Measurements from ENCODE around the gene ACAA1.
"Not testable (repeated sequence)": the region's sequence is repeated elsewhere in the genome, so short reads cannot be mapped to it uniquely, and the experiment has no call there.

ACAA1 gene

DNA sequence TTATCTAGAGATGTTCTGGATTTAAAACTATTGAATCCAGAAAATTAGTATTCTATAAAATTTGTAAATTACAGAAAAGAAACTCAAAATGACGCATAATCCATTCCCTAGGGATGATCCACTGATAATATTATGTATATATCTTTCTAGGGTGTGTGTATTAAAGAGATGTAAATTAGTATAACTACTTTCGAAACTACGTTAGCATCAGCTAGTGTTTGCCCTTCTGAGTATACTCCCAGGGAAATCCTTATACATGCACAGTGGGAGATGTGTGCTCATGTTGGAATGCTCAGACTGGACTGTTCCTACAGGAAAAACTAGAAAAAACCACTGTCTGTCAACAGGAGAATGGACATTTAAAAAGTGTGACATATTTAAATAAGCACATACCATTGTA lies 36.4 kb downstream of the ACAA1 start:
- no peak for DNase-seq

DNA sequence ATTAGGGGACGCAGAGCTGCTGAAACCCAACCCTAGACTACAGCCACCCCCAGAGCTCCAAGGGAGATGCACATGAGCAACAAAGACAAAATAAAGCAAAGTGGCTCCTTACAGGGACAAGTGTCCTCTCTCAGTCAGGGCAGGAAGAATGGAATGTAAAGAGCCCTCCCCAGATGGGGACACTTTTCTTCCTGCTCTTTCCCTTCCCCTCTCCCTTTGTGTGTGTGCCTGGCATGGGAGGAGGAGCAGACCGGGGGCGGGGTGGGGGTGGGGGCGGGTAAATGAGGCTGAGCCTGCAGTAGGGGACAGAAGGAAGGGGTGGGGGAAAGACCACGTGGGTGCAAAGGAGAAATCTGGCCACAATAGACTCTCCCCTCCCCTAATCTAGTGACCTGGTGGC lies 37.4 kb downstream of the ACAA1 start:
- DNase-seq = no peak

GRCh38 chr3:38098376-38098723 lies 38.6 kb downstream of the ACAA1 start:
- DNase-seq = no peak

- no peak for DNase-seq
Measured at GRCh38 chr3:38097446-38098375, 39.2 kb downstream of the ACAA1 start.

GRCh38 chr3:38095669-38096483 lies 41.1 kb downstream of the ACAA1 start:
- no peak for DNase-seq

- no peak for DNase-seq
Measured at GRCh38 chr3:38094999-38095398, 41.9 kb downstream of the ACAA1 start.

- no peak for DNase-seq
Measured at GRCh38 chr3:38090453-38090852, 46.5 kb downstream of the ACAA1 start.

DNA sequence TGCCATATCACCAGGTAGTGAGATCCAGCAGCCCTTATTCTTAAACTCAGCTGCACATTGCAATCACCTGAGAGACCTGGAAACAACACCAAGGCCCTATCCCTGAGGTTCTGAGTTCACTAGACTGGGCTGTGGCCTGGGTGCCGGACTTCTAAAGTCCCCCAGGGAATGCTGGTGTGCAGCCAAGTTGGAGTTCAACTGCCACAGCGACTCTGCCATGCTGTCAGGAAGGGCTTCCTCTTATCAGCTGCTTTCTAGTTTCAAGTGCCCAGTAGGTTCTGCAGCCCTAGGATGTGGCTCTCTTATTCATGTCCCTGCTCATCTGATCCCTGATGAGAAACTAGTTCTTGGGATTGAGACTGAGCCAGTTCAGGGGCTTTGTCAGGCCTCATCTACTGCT lies 47.8 kb downstream of the ACAA1 start:
- no peak for DNase-seq

GRCh38 chr3:38088126-38089078 lies 48.5 kb downstream of the ACAA1 start:
- no peak for DNase-seq

GRCh38 chr3:38087278-38087677 lies 49.6 kb downstream of the ACAA1 start:
- not testable (repeated sequence) for DNase-seq

DNA sequence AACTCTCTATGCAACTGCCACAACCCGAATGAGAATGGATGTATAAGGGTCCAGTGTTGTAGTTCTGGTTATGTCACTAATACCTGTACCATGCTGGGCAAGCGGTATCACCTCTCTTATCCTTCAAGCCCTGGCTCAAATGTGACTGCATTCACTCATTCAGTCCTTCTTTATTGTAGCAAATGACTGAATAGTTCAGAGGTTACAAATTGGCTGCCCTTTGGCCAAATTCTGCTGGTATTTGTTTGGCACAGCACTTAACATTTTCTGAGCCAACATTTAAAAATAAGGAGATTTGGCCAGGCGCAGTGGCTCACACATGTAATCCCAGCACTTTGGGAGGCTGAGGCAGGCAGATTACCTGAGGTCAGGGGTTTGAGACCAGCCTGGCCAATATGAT lies 50.4 kb downstream of the ACAA1 start:
- DNase-seq = no peak

GRCh38 chr3:38085943-38086324 lies 51.0 kb downstream of the ACAA1 start:
- DNase-seq = no peak

GRCh38 chr3:38085311-38085942 lies 51.5 kb downstream of the ACAA1 start:
- DNase-seq = no peak

GRCh38 chr3:38084334-38085310 lies 52.3 kb downstream of the ACAA1 start:
- DNase-seq = no peak

DNA sequence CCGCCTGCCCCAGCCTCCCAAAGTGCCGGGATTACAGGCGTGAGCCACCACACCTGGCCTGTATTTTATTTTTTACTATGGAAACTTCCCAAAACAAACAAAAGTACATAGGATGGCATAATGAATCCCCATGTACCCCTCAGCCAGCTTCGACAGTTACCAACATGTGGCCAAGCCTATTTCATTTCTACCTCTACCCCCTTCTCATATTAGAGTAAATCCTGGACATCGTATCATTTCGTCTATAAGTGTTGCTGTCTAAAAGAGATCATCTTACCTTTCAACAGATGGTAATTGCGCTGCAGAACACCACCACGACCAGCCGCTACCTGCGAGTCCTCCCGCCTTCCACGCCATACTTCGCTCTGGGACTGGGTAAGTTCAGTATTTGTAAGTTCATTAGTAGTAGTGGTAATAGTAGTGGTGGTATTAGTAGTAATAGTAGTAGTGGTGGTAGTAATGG lies 53.0 kb downstream of the ACAA1 start:
- DNase-seq = no peak

DNA sequence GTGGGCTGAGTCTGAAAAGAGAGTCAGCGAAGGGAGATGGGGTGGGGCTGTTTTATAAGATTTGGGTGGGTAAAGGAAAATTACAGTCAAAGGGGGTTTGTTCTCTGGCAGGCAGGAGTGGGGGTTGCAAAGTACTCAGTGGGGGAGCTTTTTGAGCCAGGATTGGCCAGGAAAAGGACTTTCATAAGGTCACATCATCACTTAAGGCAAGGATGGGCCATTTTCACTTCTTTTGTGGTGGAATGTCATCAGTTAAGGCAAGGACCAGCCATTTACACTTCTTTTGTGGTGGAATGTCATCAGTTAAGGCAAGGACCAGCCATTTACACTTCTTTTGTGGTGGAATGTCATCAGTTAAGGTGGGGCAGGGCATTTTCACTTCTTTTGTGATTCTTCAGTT lies 53.7 kb downstream of the ACAA1 start:
- DNase-seq = not testable (repeated sequence)

DNA sequence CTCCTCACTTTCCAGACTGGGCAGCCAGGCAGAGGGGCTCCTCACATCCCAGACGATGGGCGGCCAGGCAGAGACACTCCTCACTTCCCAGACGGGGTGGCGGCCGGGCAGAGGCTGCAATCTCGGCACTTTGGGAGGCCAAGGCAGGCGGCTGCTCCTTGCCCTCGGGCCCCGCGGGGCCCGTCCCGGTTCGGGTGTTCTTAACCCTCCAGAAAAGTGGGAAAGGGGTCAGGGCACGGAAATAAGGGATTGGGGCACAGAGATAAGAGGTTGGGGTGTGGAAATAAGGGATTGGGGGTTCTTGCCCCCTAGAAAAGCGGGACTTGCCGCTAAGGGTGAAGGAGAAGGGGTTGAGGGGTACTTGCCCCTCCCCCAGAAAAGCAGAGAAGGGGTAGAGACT lies 54.6 kb downstream of the ACAA1 start:
- DNase-seq = not testable (repeated sequence)

- not testable (repeated sequence) for DNase-seq
Measured at GRCh38 chr3:38077073-38077472, 59.9 kb downstream of the ACAA1 start.
